Endothelial cell of umbilical vein (primary cell): ENCODE results near the gene PLXNA3. TPM values are rescaled to one million over a fixed set of nuclear protein-coding genes. Genes with fewer than 3 reads are reported as not detected.

Experiments used
- BruUV-seq: library from RNA; stranded (reverse); fragments of 400-500 nt; replicated peaks from 2 replicates; lab custom pipeline; 2021; lab: Mats Ljungman, UMichigan
- CTCF ChIA-PET: fragments of 300-600, 350-600 bp; sonication (Branson Sonifier 250); formaldehyde crosslinking; loops from one replicate; lab custom pipeline; 2021; ENCODE audit warnings: antibody characterized with exemption, inconsistent platforms; lab: Charles Lee
- POLR2A ChIA-PET: fragments of 300-600, 350-600 bp; sonication (Branson Sonifier 250); formaldehyde crosslinking; loops from one replicate; lab custom pipeline; 2021; ENCODE audit warnings: antibody characterized with exemption, inconsistent platforms; lab: Charles Lee
- DNase-seq: peaks from one replicate; pipeline ENCODE4 v3.0.0-alpha.2; 2011; ENCODE audit warnings: low read depth, low spot score
- FAIRE-seq: peaks from 2 replicates; lab custom pipeline; 2011; peaks lifted over from hg19 to GRCh38; lab: Jason Lieb, UNC
- H2AFZ ChIP-seq: 2 replicates; pipeline ENCODE4 v1.6.0; 2012; ENCODE audit warnings: low read depth, low read length, control low read depth, inconsistent platforms
- H3K27ac ChIP-seq: 2 replicates; pipeline ENCODE4 v1.5.1; 2011; ENCODE audit warnings: low read depth, mild to moderate bottlenecking, control low read depth, low read length, moderate library complexity; ENCODE audit not compliant: insufficient read depth
- H3K27me3 ChIP-seq, 2 experiments: 2 replicates each; pipeline versions ENCODE4 v1.6.0 to v1.6.1; 2011; ENCODE audit warnings: low read length in 2 of 2, mixed read lengths in 1 of 2; ENCODE audit not compliant: control insufficient read depth in 2 of 2, insufficient read depth in 2 of 2
- H3K36me3 ChIP-seq, 2 experiments: 2 replicates in 1 of 2; 3 replicates in 1 of 2; pipeline ENCODE4 v1.5.1; 2011; ENCODE audit warnings: low read length in 2 of 2, mild to moderate bottlenecking in 1 of 2, moderate library complexity in 1 of 2; ENCODE audit not compliant: control insufficient read depth in 2 of 2, insufficient read depth in 2 of 2; ENCODE audit errors: extremely low read depth in 1 of 2
- H3K4me1 ChIP-seq: 3 replicates; pipeline ENCODE4 v1.5.1; 2011; ENCODE audit warnings: mild to moderate bottlenecking, low read length; ENCODE audit not compliant: control insufficient read depth, insufficient read depth; ENCODE audit errors: extremely low read depth
- H3K4me2 ChIP-seq: 2 replicates; pipeline ENCODE4 v1.6.1; 2011; ENCODE audit warnings: low read length, control low read depth, mixed read lengths; ENCODE audit not compliant: insufficient read depth
- H3K4me3 ChIP-seq, 3 experiments: fragments of 200-600 bp in 1 of 3; sonication (generic), shearing (Covaris generic) in 1 of 3; replicated peaks in 1 of 3; 2 replicates each; pipeline ENCODE4 v1.5.1; 2011 to 2016; ENCODE audit warnings: control low read depth in 3 of 3, low read length in 3 of 3, mild to moderate bottlenecking in 2 of 3, inconsistent platforms in 1 of 3, low read depth in 1 of 3, moderate library complexity in 1 of 3; ENCODE audit not compliant: insufficient read depth in 1 of 3
- H3K79me2 ChIP-seq: 2 replicates; pipeline ENCODE4 v1.6.0; 2012; ENCODE audit warnings: low read length, inconsistent platforms; ENCODE audit not compliant: control insufficient read depth, insufficient read depth
- H3K9ac ChIP-seq: replicated peaks from 2 replicates; pipeline ENCODE3; 2011; ENCODE audit warnings: low read length, control low read depth; ENCODE audit not compliant: insufficient read depth; ENCODE audit errors: extremely low read depth
- H3K9me1 ChIP-seq: replicated peaks from 3 replicates; pipeline ENCODE4 v1.6.0; 2011; ENCODE audit warnings: mild to moderate bottlenecking, low read length; ENCODE audit not compliant: control insufficient read depth, insufficient read depth; ENCODE audit errors: extremely low read depth
- H3K9me3 ChIP-seq: replicated peaks from 2 replicates; pipeline ENCODE4 v1.5.1; 2012; ENCODE audit warnings: low read length, inconsistent platforms; ENCODE audit not compliant: control insufficient read depth, insufficient read depth
- H4K20me1 ChIP-seq: replicated peaks from 2 replicates; pipeline ENCODE3; 2011; ENCODE audit warnings: mild to moderate bottlenecking, low read length; ENCODE audit not compliant: control insufficient read depth, insufficient read depth; ENCODE audit errors: extremely low read depth
- CTCF ChIP-seq, 2 donors: IDR thresholded peaks; 1 replicate in 1 of 2; 2 replicates in 1 of 2; pipeline ENCODE4 v1.5.1; 2011; ENCODE audit warnings: low read length in 2 of 2, mild to moderate bottlenecking in 2 of 2, moderate library complexity in 2 of 2, control low read depth in 1 of 2, inconsistent platforms in 1 of 2, low read depth in 1 of 2; ENCODE audit not compliant: insufficient read depth in 1 of 2; ENCODE audit errors: extremely low read depth in 1 of 2
- EZH2 ChIP-seq: IDR thresholded peaks from 2 replicates; pipeline ENCODE4 v1.6.1; 2012; ENCODE audit warnings: borderline replicate concordance, low read depth, mild to moderate bottlenecking, moderate library complexity, low read length, inconsistent platforms; ENCODE audit not compliant: severe bottlenecking
- FOS ChIP-seq: IDR thresholded peaks from 2 replicates; pipeline ENCODE4 v1.6.1; 2011; ENCODE audit warnings: mild to moderate bottlenecking, low read length, moderate library complexity, borderline replicate concordance; ENCODE audit not compliant: insufficient read depth
- JUN ChIP-seq: IDR thresholded peaks from 2 replicates; pipeline ENCODE4 v1.6.1; 2011; ENCODE audit warnings: borderline replicate concordance, low read depth; ENCODE audit not compliant: insufficient read length, insufficient read depth
- MYC ChIP-seq: IDR thresholded peaks from one replicate; pipeline ENCODE4 v1.6.1; 2011; ENCODE audit warnings: mild to moderate bottlenecking, low read depth, low read length
- POLR2A ChIP-seq: IDR thresholded peaks from 2 replicates; pipeline ENCODE4 v1.6.1; 2012; ENCODE audit warnings: low read depth, mild to moderate bottlenecking, control low read depth, low read length
- POLR2AphosphoS5 ChIP-seq: IDR thresholded peaks from 2 replicates; pipeline ENCODE4 v1.6.1; 2012; ENCODE audit warnings: low read depth, mild to moderate bottlenecking, control low read depth, low read length, moderate library complexity; ENCODE audit not compliant: insufficient read depth
- dilution Hi-C: fragments of 300-500 bp; cut with MboI; formaldehyde crosslinking; loops from one replicate; pipeline ENCODE4 v1.15.0; 2019; ENCODE audit warnings: low sequenced_read_pairs; ENCODE audit not compliant: extremely low pct_ligation_motif_present
- intact Hi-C: fragments of 100-400 bp; cut with micrococcal nuclease; formaldehyde crosslinking; loops from one replicate; pipeline ENCODE4 v1.10.0; 2022
- polyA plus RNA-seq, 4 experiments: library from polyadenylated mRNA; depleted of rRNA in 3 of 4; stranded (reverse) in 3 of 4; unstranded in 1 of 4; fragments of >200 nt; gene quantifications; 2 replicates each; pipeline versions ENCODE4 v1.2.1 to v1.2.3, GENCODE V29; 2011 to 2012; ENCODE audit warnings: missing spikeins in 1 of 4
- total RNA-seq: library from RNA; stranded (reverse); gene quantifications from 2 replicates; pipeline ENCODE4 v1.2.3, GENCODE V29; 2021
- TF ChIP-seq, protein P1 (sequence below): IDR thresholded peaks from 2 replicates; pipeline ENCODE4 v1.6.1; 2011; ENCODE audit not compliant: insufficient read depth, insufficient read length

Gene PLXNA3
- total and polyA plus RNA-seq, 2 donors (not counting 3 experiments of a cell fraction or from before 2014, with no cell fraction given), result 56.8 to 58.6 TPM

DNA sequence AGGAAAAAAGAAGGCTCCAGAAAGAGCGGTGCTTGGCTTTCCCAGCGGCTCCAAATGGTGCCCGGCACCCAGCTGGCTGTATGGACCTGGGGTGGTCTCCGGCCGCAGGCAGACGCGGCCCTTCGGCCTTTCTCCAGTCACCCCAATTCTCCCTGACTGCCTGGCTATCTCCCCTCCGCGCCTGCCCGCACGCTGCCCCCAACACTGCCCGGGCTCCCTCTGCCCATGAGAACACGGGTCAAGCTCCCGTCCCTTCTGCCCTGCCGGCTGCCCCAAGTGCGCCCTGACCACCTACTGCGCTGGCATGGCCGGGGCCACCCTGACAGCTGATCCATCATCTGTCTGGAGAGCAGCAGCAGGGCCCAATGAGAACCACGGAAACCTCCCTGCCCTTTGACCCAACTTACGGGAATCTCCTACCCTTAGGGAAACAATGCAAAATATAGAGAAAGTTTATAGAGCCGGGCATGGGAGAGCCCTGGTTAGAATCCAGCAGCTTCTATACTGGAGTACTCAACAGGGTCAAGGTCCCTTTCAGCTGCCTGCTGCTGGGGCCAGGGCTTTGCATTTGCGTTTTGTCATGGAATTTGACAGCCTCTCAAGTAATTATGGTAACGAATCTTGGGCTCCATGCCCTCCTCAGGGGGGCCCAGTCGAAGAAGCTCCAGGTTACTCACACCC lies 59.2 kb downstream of the PLXNA3 start:
- no peaks in the 10 kb centered on the region for H3K36me3 ChIP-seq
- H3K4me2 ChIP-seq, result no peak overlapping the region
- DNase-seq (no peak), FAIRE-seq (peak; percentile 67)
- TF ChIP-seq POLR2A (no peak), FOS (no peak), EZH2 (no peak), MYC (no peak)
- TF ChIP-seq, protein P1, sequence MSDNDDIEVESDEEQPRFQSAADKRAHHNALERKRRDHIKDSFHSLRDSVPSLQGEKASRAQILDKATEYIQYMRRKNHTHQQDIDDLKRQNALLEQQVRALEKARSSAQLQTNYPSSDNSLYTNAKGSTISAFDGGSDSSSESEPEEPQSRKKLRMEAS, result no peak
- intact Hi-C loops, result loop anchor here (2.0 to 5.0 kb wide), 2 partner anchors 38 to 90 kb away; partner anchors contain the start of genes ATP6AP1 and LAGE3
- dilution Hi-C loops, result no loop called here
- no peaks in the 10 kb centered on the region for H3K9me3 ChIP-seq
- H3K4me3 ChIP-seq, result no peak overlapping the region
- peaks cover 12% of the 10 kb centered on the region for H3K4me1 ChIP-seq
- H3K79me2 ChIP-seq, result peaks cover 3% of the 10 kb centered on the region
- ChIA-PET POLR2A (interaction anchor here (0.9 to 1.7 kb wide), 2 partner anchors 10 to 28 kb away, joined by 3 to 6 read pairs; no protein-coding TSS in a partner anchor), CTCF (interaction anchor here (1.9 to 2.7 kb wide), 2 partner anchors 10 to 144 kb away, joined by 5 to 15 read pairs; no protein-coding TSS in a partner anchor)
- no peaks in the 10 kb centered on the region for H3K27me3 ChIP-seq
- H4K20me1 ChIP-seq, result no peaks in the 10 kb centered on the region
- BruUV-seq, result no TSS peak
- H3K9ac ChIP-seq, result peak overlapping the region; percentile 44
- peak overlapping the region; percentile 35 for H2AFZ ChIP-seq
- peak overlapping the region; percentile 12 for H3K27ac ChIP-seq
- no peaks in the 10 kb centered on the region for H3K9me1 ChIP-seq

DNA sequence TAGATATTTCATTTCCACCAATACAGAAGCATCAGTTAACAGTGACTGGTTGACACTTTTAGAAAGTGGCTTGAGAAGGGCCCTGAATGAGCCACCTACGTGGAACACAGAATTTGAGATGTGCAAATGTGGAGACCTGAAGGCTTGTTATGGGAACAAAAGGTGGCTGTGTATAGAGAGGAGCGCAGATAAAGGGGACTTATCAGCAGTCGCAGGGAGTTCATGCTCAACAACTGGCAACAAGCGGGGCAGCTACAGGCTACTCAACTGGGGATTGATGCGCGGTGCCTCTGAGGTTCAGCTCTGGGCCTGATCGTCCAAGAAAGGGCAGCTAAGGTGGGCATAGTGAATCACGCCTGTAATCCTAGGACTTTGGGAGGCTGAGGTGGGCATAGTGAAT lies 61.3 kb downstream of the PLXNA3 start:
- no peak overlapping the region for H3K27ac ChIP-seq
- CTCF ChIA-PET, result no interaction called here
- no peak overlapping the region for H3K4me2 ChIP-seq
- H3K79me2 ChIP-seq, result peaks cover 3% of the 10 kb centered on the region
- TF ChIP-seq FOS (no peak), POLR2A (no peak), JUN (no peak), POLR2AphosphoS5 (no peak), MYC (no peak), CTCF (IDR thresholded peaks at IDR 0.05; ENCODE audit: extremely low read depth in 1 of 2, insufficient read depth in 1 of 2, low read depth in 1 of 2, low read length in 2 of 2) (no peak)
- TF ChIP-seq, protein P1, result no peak
- intact Hi-C loops, result loop anchor here (5.0 kb wide), 1 partner anchor 92 kb away; the partner anchor contains the start of gene ATP6AP1
- DNase-seq (no peak), FAIRE-seq (no peak)
- H2AFZ ChIP-seq, result no peak overlapping the region
- BruUV-seq, result no TSS peak
- H3K4me1 ChIP-seq, result peaks cover 12% of the 10 kb centered on the region
- no peaks in the 10 kb centered on the region for H3K27me3 ChIP-seq
- POLR2A ChIA-PET, result no interaction called here
- no peak overlapping the region for H3K4me3 ChIP-seq
- H4K20me1 ChIP-seq, result no peaks in the 10 kb centered on the region
- H3K9me3 ChIP-seq, result no peaks in the 10 kb centered on the region
- H3K9me1 ChIP-seq, result no peaks in the 10 kb centered on the region
- dilution Hi-C loops, result no loop called here
- H3K36me3 ChIP-seq, result no peaks in the 10 kb centered on the region
- H3K9ac ChIP-seq, result no peak overlapping the region
